ENCODE results near the gene TMCO2. TPM values are rescaled to one million over a fixed set of nuclear protein-coding genes. Genes with fewer than 3 reads are reported as not detected.

Gene TMCO2
- total and polyA plus RNA-seq, 8 donors = not detected

- Histone ChIP-seq H3K27me3 (no peaks in the 10 kb centered on the region), H3K9me3 (no peaks in the 10 kb centered on the region), H3K4me1 (peaks cover 18 to 61% (median 43%) of the 10 kb centered on the region in 4 donors), H3K27ac (peak overlapping the region; percentile 86 to 98 (median 96)), H3K36me3 (peaks cover 13 to 23% (median 22%) of the 10 kb centered on the region in 4 donors), H3K4me3 (peak overlapping the region; percentile 72 to 94 (median 86))
- peak in 1 of 2 donors; percentile 34 for DNase-seq
- intact Hi-C loops (cut with DNase I; ENCODE audit: low total_unique reads) = no loop called here
- no peak for TF ChIP-seq POLR2A (IDR thresholded peaks at IDR 0.05)
- 0 to 1% (median 0%) methylated on average over 16 of the region's 16 CpGs for WGBS, 5 donors
Observed at GRCh38 chr1:40257313-40257687, 9.6 kb downstream of the TMCO2 start.

DNA sequence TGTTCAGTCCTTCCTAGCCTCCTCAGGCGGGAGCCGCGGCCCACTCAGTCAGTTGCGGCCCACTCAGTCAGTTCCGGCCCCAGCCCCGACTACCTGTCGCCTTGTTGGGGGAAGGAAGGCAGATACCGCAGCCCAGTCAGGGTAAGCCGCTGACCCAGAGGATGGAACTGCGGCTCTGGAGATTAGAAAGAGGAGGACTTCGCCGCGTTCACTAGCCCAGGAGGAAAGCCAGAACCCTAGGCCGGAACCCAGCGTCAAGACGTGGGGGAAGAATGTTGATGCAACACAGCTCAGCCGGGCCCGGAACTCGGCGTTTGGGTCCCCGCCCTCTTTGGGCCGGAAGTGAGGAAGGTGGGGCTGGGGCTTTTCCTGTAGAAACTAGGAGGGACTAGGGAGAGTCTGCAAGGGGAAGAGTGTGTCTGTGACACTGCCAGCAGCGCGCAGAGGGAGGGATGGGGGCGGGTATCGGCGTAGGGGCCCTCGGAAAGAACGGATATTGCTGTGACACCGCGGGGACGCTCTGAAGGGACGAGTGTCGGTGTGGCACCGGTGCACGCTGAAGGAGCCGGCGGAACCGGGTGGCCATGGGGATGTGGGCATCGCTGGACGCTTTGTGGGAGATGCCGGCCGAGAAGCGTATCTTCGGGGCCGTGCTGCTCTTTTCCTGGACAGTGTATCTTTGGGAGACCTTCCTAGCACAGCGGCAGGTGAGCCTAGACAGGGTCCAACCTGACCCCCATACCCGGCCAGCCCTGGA lies 10.1 kb downstream of the TMCO2 start, which contains the start of gene ZMPSTE24:
Gene ZMPSTE24, plus strand, starts transcription at position 549 of the 757 bp plus-strand sequence. Its CDS starts 36 bp downstream, at position 585.
- H3K4me3 ChIP-seq = peak within 1 kb of the TSS; percentile 72 to 94 (median 86)
- peaks cover 18 to 66% (median 46%) of the 10 kb centered on the region in 4 donors for H3K4me1 ChIP-seq
- H3K27ac ChIP-seq = peak within 1 kb of the TSS; percentile 86 to 98 (median 96)
- TF ChIP-seq POLR2A (IDR thresholded peaks at IDR 0.05) (no peak), POLR2AphosphoS5 (IDR thresholded peaks at IDR 0.05) (peak; percentile 54 to 82 (median 70))
- TF ChIP-seq, protein P1, sequence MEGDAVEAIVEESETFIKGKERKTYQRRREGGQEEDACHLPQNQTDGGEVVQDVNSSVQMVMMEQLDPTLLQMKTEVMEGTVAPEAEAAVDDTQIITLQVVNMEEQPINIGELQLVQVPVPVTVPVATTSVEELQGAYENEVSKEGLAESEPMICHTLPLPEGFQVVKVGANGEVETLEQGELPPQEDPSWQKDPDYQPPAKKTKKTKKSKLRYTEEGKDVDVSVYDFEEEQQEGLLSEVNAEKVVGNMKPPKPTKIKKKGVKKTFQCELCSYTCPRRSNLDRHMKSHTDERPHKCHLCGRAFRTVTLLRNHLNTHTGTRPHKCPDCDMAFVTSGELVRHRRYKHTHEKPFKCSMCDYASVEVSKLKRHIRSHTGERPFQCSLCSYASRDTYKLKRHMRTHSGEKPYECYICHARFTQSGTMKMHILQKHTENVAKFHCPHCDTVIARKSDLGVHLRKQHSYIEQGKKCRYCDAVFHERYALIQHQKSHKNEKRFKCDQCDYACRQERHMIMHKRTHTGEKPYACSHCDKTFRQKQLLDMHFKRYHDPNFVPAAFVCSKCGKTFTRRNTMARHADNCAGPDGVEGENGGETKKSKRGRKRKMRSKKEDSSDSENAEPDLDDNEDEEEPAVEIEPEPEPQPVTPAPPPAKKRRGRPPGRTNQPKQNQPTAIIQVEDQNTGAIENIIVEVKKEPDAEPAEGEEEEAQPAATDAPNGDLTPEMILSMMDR (IDR thresholded peaks at IDR 0.05) = no peak
- H3K9me3 ChIP-seq = no peaks in the 10 kb centered on the region
- no peaks in the 10 kb centered on the region for H3K27me3 ChIP-seq
- intact Hi-C loops (cut with DNase I; ENCODE audit: low total_unique reads) = no loop called here
- DNase-seq = peak; percentile 96 to 98
- peaks cover 13 to 28% (median 28%) of the 10 kb centered on the region in 4 donors for H3K36me3 ChIP-seq
- 0% methylated on average over 40 to 48 of the region's 48 CpGs for WGBS, 5 donors

- Histone ChIP-seq H3K27me3 (no peaks in the 10 kb centered on the region), H3K4me3 (peak overlapping the region; percentile 72 to 94 (median 86)), H3K4me1 (peaks cover 18 to 71% (median 49%) of the 10 kb centered on the region in 4 donors), H3K27ac (peak overlapping the region; percentile 62 to 98 (median 96)), H3K36me3 (peaks cover 13 to 34% (median 33%) of the 10 kb centered on the region in 4 donors), H3K9me3 (no peaks in the 10 kb centered on the region)
- DNase-seq = no peak
- no peak for TF ChIP-seq POLR2A (IDR thresholded peaks at IDR 0.05)
- TF ChIP-seq POLR2AphosphoS5 (IDR thresholded peaks at IDR 0.05) = no peak
- TF ChIP-seq EP300 (IDR thresholded peaks at IDR 0.05) = no peak
- TF ChIP-seq, protein P1 (IDR thresholded peaks at IDR 0.05) = no peak
- intact Hi-C loops (cut with DNase I; ENCODE audit: low total_unique reads) = no loop called here
- 0 to 2% (median 0%) methylated on average over 1 to 10 of the region's 10 CpGs for WGBS, 5 donors
Observed at GRCh38 chr1:40258445-40258769, 10.7 kb downstream of the TMCO2 start.

DNA sequence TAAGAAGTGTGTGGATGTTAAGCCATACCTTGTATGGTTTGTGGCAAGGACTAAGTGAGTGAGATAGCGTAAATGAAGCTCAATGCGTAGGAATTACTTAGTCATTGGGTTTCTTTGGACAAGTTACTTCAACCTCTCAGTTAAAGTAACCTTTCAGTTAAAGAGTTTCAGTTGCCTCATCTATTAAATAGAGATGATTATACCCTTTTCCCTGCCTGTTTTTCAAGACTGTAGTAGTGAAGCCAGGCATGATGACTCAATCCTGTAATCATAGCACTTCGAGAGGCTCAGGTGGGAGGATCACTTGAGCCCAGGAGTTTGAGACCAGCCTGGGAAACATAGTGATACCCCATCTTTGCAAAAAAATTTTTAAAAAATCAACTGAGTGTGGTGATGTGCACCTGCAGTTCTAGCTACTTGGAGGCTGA lies 16.6 kb downstream of the TMCO2 start:
- DNase-seq = no peak
- peaks cover 0 to 84% (median 47%) of the 10 kb centered on the region in 4 donors for H3K4me1 ChIP-seq
- no peak overlapping the region for H3K4me3 ChIP-seq
- peaks cover 18 to 86% (median 73%) of the 10 kb centered on the region in 4 donors for H3K36me3 ChIP-seq
- intact Hi-C loops (cut with DNase I; ENCODE audit: low total_unique reads) = no loop called here
- H3K27me3 ChIP-seq = no peaks in the 10 kb centered on the region
- TF ChIP-seq EP300 (IDR thresholded peaks at IDR 0.05) = no peak
- no peak for TF ChIP-seq POLR2AphosphoS5 (IDR thresholded peaks at IDR 0.05)
- TF ChIP-seq, protein P1 (IDR thresholded peaks at IDR 0.05) = no peak
- no peak for TF ChIP-seq POLR2A (IDR thresholded peaks at IDR 0.05)
- no peaks in the 10 kb centered on the region for H3K9me3 ChIP-seq
- peak overlapping the region in 1 of 5 donors; percentile 18 for H3K27ac ChIP-seq
- 70 to 94% (median 85%) methylated on average over 3 of the region's 3 CpGs for WGBS, 5 donors

- H3K27ac ChIP-seq = peak overlapping the region in 2 of 5 donors; percentile 8 to 15
- intact Hi-C loops (cut with DNase I; ENCODE audit: low total_unique reads) = no loop called here
- no peak for DNase-seq
- peaks cover 27 to 94% (median 80%) of the 10 kb centered on the region in 4 donors for H3K36me3 ChIP-seq
- no peaks in the 10 kb centered on the region for H3K27me3 ChIP-seq
- H3K9me3 ChIP-seq = no peaks in the 10 kb centered on the region
- TF ChIP-seq POLR2A (IDR thresholded peaks at IDR 0.05) (no peak), EP300 (IDR thresholded peaks at IDR 0.05) (no peak), POLR2AphosphoS5 (IDR thresholded peaks at IDR 0.05) (no peak)
- TF ChIP-seq, protein P1 (IDR thresholded peaks at IDR 0.05) = no peak
- H3K4me3 ChIP-seq = no peak overlapping the region
- peaks cover 0 to 83% (median 41%) of the 10 kb centered on the region in 4 donors for H3K4me1 ChIP-seq
Observed at GRCh38 chr1:40265298-40265697, 17.6 kb downstream of the TMCO2 start.

All from stomach (tissue), 9 donors.